VCaP (cell line): ENCODE data around the gene HNRNPA2B1.
"Not testable (repeated sequence)": the region's sequence is repeated elsewhere in the genome, so short reads cannot be mapped to it uniquely, and the experiment has no call there.

Source experiments
- H3K27ac ChIP-seq: fragments of 450-650 bp; 2 replicates; pipeline ENCODE4 v1.5.1; 2017
- TF ChIP-seq, protein P1 (sequence below): fragments of 450-650 bp; conservative IDR thresholded peaks from 2 replicates; pipeline ENCODE4 v1.5.1; 2017; ENCODE audit warnings: mild to moderate bottlenecking, moderate library complexity

Gene HNRNPA2B1

GRCh38 chr7:26180792-26181198, 19.8 kb downstream of the HNRNPA2B1 start:
- no peak overlapping the region for H3K27ac ChIP-seq

GRCh38 chr7:26179826-26180497, 20.6 kb downstream of the HNRNPA2B1 start:
- no peak overlapping the region for H3K27ac ChIP-seq
- TF ChIP-seq, protein P1, sequence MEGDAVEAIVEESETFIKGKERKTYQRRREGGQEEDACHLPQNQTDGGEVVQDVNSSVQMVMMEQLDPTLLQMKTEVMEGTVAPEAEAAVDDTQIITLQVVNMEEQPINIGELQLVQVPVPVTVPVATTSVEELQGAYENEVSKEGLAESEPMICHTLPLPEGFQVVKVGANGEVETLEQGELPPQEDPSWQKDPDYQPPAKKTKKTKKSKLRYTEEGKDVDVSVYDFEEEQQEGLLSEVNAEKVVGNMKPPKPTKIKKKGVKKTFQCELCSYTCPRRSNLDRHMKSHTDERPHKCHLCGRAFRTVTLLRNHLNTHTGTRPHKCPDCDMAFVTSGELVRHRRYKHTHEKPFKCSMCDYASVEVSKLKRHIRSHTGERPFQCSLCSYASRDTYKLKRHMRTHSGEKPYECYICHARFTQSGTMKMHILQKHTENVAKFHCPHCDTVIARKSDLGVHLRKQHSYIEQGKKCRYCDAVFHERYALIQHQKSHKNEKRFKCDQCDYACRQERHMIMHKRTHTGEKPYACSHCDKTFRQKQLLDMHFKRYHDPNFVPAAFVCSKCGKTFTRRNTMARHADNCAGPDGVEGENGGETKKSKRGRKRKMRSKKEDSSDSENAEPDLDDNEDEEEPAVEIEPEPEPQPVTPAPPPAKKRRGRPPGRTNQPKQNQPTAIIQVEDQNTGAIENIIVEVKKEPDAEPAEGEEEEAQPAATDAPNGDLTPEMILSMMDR: no peak

More at GRCh38 chr7:26180792-26181198, 19.8 kb downstream of the HNRNPA2B1 start:
- TF ChIP-seq, protein P1: no peak

GRCh38 chr7:26179422-26179821, 21.1 kb downstream of the HNRNPA2B1 start:
- no peak overlapping the region for H3K27ac ChIP-seq
- TF ChIP-seq, protein P1: no peak

DNA sequence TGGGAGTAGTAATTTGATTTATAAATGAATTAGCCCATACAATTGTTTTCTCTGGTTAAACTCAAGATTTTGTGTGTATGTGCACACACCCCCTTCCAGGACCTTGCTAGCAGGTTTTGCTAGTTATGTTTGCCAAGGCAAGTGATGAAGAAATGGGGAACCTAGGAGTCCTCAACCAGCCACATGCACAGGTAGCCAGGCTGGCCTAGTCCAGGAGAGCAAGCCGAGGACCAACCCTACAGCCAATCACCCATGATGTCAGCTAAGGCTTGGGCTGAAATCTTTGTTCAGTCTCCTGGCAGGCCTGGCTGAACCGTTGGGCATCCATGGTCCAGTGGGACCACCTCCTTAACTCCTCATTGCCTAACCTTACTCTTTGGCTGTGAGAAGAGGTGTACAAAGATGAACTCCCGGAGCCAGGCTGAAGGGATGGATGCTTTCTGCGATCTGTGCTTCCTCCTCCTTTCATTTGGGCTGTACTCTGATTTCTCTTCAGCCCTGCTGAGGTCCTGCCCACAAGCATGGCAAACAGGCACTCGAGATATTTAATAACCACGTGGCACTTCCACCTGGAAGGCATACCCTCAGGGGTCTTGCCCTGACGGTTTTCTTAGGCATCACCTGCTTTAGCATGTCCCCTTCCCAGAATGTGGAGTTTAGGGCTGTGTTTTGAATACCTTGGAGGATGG, 22.1 kb downstream of the HNRNPA2B1 start:
- TF ChIP-seq, protein P1: no peak
- no peak overlapping the region for H3K27ac ChIP-seq

- not testable (repeated sequence) for H3K27ac ChIP-seq
Observed at GRCh38 chr7:26177269-26177668, 23.3 kb downstream of the HNRNPA2B1 start.

- H3K27ac ChIP-seq: not testable (repeated sequence)
Observed at GRCh38 chr7:26176696-26177095, 23.9 kb downstream of the HNRNPA2B1 start.

GRCh38 chr7:26175903-26176302, 24.6 kb downstream of the HNRNPA2B1 start:
- H3K27ac ChIP-seq: not testable (repeated sequence)

- TF ChIP-seq, protein P1: no peak
- H3K27ac ChIP-seq: no peak overlapping the region
Observed at GRCh38 chr7:26172048-26172447, 28.5 kb downstream of the HNRNPA2B1 start.

DNA sequence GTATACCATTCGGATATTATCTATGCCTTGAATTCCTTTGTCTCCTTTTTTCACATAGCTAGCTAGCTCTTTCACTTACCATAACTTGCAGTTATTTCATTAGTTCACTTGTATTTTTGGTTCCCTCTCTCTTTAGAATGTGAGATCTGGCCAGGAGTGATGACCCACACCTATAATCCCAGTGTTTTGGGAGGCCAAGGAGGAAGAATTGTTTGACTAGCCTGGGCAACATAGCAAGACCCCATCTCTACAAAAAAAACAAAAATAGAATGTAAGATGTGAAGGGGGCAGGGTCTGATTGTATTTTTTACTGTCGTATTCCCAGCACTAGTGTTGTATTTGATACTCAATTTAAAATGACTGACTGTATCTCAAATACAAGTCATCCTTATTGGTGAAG, 28.9 kb downstream of the HNRNPA2B1 start:
- H3K27ac ChIP-seq: no peak overlapping the region
- TF ChIP-seq, protein P1: no peak
